ENCODE measurements around the gene TMEM18.
"Not testable (repeated sequence)": the region's sequence is repeated elsewhere in the genome, so short reads cannot be mapped to it uniquely, and the experiment has no call there.

Gene TMEM18

DNA sequence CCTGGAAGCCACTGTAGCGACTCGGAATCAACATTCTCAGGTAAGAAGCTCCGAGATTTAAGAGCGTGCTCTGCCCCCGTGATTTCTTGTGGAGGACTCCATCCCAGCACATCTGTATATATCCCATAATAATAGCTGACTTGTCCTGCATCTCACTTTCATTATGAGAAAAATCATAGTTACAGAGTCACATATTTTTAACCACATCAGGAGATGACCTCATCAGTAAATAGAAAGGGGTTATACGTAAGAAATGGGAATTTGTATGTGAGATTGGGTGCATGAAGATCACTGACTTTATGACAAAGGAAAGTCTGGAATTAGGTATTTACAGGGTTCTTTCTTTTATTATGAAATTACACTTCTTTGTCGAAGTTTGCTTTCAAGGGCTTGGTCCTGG is 16.4 kb upstream of the TMEM18 start:
- no peak for DNase-seq (ENCODE audit: low spot score)

DNA sequence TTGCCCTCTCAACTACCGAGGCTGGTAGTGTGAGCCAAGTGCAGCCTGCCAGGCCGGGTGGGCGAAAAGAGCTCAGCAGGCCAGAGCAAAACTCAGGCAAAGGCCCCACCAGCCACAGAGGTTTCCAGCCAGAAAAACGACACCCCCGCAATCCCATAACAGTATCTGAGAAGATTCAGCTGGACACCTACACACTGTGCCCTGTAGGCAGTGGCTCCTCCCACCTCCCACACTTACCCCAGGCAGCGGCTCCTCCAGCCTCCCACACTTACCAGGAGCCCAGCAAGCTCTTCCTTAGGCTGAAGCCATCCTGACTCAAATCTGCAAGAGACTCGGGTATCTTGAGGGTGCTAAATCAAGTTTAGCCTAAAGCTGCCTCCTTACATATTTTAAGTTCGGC is 15.6 kb upstream of the TMEM18 start:
- DNase-seq (ENCODE audit: low spot score), result no peak

DNA sequence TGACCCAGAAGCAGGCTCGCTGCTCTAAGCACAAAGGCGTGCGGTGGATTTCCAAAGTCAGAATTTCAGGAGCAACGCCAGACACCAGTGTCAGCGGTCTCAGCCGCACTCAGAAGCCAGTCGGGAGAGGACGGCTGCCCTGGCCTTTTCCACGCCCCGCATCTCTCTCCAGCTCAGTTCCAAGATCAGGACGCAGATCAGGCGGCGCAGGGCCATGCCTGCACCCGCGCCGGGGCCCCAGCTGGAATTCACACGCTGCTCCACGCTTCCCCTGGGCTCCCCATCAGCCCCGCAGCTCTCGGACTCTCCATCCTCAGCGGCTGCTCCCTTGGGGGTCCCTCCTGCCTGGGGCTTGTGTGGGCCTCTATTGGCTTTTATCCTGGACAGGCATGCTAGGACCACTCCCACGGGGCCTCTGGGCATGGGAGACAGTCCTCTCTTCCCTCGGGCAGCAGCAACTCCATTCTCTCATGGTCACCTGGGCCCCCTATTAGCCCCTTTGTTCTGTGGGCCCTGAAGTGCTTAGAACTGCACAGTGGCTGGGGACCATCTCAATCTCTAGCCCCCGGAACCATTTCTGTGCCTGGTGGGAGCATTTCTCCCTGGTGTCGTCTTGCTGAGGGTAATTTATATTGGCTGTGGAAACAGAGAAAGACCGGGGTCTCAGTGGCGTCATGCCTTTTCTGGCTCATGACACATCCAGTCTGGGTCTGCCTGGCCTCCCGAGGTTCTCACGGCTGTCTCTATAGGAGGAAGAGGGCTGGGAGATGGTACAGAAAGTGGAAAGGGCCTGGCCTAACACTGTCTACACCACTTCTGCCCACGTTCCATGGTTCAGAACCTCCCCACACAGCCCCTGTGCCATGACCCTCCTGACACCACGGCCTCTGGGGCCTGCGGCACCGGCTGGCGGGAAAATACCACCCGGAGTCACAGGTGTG is 14.9 kb upstream of the TMEM18 start:
- DNase-seq (ENCODE audit: low spot score), result no peak

DNA sequence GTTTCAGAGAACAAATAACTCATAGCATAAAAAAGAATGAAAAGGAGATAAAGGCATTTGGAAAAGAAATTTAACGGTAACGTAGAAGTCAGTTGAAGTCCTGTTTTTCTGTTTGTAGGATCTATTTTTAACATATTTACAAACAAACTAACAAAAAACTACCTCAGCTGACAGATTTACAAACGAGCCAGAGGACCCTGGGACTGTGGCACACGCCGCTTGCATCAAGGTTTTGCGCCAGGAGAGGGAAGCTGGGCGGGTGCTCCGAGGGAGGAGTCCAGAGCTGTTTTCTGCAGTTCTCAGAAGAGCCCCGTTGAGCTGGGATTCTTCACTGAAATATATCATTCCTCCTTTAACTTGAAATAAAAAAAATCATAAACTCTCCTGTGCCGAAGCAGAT is 13.6 kb upstream of the TMEM18 start:
- no peak for DNase-seq (ENCODE audit: low spot score)

DNA sequence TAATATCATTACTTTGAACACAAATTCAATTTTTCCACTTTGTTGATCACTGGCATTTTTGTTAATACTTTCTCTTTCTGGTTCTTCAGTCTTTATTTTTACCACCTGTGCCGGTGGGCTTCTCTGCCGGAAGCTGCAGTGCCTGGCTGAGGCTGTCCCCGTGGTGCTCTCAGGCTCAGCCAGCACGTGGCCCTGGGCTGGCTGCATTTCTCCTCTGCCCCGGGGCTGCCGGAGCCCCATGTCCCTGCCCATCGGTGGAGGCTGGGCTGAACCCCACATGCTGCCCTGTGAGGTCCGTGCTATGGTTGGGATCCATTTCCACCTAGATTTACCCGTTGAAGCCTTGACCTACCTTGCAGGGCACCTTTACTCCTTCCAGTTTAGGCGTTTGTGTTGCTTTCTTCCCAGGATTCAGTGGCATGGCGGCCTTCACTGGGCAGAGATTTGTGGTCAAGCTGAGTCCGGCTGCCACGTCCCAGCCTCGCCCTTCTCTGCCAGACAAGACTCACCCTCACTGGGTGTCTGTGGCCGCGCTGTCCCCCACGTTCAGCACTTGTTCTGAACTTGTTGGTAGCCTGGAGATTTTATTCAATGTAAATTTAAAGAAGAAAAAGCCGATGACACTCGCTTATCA is 12.8 kb upstream of the TMEM18 start:
- no peak for DNase-seq (ENCODE audit: low spot score)

DNA sequence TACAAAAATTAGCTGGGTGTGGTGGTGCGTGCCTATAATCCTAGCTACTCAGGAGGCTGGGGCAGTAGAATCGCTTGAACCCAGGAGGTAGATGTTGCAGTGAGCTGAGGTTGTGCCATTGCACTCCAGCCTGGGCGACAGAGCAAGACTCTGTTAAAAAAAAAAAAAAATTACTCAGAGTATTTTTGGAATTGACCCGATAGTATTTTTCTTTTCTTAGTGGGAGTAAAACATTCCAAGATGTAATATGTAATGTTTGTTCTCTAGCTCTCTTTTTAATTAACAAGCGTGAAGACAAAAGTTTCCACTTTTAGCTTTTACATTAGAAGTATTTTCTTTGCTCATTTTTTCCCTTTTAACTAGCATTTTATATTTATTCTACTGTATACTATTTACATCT is 12.0 kb upstream of the TMEM18 start:
- DNase-seq (ENCODE audit: low spot score), result no peak

DNA sequence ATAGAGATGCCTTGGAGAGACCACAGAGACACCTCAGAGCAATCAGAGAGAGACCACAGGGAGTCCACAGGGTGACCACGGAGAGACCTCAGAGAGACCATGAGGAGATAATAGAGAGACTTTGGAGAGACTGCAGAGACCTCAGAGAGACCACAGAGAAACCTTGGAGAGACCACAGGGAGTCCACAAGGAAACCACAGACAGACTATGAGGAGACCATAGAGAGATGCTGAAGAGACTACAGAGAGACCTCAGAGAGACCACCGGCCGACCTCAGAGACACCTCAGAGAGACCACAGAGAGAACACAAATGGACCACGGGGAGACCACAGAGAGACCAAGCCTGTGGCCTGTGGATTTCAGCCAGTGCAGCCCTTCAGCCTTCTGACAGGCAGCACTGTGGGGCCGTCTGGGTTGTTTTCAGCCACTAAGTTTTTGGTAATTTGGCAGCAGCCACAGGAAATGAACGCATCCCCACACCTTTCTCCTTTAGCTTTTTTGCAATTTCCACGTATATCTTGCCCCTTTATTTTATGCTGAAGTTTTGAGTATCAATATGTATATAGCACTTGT is 11.4 kb upstream of the TMEM18 start:
- no peak for DNase-seq (ENCODE audit: low spot score)

DNA sequence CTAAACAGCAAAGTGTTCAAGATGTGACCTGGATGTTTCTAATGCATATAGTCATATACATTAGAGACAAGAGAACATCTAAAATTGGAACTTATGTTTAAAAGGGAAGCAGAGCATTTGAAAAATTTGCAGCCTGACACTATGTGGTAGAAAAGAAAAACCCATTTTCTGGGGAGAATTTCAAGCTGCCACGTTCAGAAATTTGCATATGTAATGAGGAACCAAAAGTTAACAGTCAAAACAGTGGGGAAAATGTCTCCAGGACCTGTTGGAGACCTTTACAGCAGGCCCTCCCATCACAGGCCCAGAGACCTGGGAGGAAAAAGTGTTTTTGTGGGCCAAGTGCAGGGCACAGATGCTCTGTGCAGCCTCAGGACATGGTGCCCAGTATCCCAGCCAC is 8.2 kb upstream of the TMEM18 start:
- DNase-seq (ENCODE audit: low spot score), result no peak

DNA sequence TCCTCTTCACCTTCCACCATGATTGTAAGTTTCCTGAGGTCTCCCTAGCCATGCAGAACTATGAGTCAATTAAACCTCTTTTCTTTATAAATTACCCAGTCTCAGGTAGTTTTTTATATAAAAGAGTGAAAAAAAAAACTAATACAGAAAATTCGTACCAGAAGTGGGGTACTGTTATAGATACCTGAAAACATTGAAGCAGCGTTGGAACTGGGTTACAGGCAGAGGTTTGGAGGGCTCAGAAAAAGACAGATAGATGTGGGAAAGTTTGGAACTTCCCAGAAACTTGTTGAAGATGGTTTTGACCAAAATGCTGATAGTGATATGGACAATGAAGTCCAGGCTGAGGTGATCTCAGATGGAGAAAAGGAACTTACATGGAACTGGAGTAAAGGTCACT is 7.7 kb upstream of the TMEM18 start:
- DNase-seq (ENCODE audit: low spot score), result not testable (repeated sequence)

DNA sequence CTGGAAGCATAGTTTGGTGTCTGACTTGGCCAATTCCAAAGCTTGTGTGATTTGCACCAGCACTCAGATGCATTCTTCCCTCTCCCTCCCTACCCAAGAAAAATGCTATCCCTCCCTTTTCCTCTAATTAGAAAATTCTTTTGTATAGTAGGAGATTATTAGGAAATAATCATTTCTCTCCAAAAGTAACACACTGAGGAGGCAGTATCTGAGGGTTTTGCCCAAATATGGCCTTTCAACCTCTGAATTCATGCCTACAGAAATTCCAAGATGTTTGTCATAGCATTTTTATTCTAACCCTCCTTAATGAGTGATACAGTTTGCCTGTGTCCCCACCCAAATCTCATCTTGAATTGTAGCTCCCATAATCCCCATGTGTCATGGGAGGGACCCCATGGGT is 5.0 kb upstream of the TMEM18 start:
- no peak for DNase-seq (ENCODE audit: low spot score)

DNA sequence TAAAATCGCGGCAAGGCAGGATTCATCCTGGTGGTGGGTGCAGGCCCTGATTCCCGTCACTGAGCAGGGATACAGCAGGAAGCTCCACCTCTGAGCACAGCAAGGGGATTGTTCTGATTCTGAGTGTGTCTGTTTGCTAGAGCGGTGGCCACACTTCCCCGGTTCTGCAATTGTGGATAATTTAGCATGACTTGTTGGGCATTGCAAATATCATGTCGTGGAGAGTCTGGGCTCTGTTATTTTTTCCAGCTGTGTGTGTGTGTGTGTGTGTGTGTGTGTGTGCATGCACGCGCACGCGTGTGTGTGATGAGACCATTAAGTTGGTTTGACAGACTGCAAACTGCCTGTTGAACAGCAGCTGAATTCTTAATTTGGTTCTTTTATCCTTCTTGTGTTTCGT is 4.1 kb upstream of the TMEM18 start:
- no peak for DNase-seq (ENCODE audit: low spot score)

DNA sequence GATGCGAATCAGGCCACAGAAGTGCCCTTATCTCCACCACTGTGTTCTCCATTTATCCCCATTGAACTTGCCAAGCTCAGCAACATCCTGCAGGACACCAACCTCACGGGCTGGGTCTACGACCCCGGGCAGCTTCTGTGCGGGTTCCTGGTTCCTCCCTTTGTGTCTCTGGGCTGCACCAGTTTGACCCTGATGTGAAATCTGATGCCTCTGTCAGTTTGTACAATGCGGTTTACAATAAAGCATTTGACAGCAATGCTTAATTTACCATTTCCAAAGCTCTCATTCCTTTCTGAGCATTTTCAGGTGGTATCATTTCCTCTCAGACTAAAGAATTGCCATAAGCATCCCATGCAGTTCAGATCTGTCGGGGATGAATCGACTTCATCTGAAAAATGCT is 3.3 kb upstream of the TMEM18 start:
- DNase-seq (ENCODE audit: low spot score), result no peak

DNA sequence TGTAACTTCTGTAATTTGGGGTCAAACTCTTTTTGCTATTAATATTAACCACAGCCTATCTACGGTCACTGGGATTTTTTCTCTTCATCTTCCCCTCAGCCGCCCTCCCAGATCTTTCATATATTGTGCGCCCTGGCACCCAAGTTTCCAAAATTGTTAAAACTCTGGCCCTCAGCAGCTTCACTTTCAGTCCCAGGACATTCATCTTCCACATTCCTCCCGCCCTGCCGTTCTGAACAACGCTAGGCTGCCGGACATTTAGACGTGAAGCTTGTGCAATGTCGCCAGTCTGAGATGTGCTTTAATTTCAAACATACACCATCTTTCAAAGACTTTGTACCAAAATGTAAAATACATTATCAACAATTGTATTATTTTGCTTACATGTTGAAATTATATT is 1.8 kb upstream of the TMEM18 start:
- no peak for DNase-seq (ENCODE audit: low spot score)

DNA sequence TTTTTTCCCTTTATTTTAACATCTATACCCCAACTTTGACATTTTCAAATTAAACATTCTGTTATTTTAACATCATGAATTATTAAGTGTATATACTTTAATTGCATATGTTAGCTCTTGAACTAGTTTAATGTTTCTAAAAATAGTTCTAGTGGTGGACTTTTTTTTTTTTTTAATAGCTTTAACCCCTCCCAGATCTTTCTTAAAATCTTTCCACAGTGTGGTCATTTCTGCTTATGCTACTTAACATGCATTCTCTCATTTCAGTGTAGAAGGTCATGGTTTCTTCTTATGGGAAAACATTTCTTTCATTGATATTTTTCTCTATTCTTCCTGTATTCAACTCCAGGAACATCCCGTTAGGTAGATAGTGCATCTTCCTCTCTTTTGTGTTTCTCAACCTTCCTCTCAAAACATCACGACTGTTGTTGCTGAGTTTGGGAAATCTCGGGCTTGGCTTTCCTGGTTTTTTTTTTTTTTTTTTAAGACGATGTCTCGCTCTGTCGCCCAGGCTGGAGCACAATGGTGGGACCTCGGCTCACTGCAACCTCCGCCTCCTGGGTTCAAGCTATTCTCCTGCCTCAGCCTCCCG is 849 bp upstream of the TMEM18 start:
- peak; percentile 1 for DNase-seq (ENCODE audit: low spot score)

DNA sequence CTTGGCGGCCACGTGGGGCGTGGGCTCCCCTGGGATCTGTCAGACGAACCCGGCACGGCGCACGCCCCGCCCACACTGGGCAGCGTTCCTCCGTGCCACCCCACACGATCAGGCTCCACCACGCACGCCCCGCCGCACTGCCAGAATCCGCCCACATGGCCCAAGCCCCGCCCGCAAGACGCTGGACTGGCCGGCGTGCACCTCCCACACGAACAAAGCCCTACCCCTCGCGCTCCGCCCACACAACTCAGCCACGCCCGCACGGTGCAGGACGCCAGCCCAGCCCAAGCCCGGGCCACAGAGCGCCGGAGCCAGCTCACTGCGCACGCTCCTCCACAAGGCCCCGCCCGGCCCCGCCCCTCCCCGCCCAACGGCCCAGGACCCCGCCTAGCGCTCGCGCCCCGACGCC is 555 bp downstream of the TMEM18 start:
- DNase-seq (ENCODE audit: low spot score), result peak; percentile 98

DNA sequence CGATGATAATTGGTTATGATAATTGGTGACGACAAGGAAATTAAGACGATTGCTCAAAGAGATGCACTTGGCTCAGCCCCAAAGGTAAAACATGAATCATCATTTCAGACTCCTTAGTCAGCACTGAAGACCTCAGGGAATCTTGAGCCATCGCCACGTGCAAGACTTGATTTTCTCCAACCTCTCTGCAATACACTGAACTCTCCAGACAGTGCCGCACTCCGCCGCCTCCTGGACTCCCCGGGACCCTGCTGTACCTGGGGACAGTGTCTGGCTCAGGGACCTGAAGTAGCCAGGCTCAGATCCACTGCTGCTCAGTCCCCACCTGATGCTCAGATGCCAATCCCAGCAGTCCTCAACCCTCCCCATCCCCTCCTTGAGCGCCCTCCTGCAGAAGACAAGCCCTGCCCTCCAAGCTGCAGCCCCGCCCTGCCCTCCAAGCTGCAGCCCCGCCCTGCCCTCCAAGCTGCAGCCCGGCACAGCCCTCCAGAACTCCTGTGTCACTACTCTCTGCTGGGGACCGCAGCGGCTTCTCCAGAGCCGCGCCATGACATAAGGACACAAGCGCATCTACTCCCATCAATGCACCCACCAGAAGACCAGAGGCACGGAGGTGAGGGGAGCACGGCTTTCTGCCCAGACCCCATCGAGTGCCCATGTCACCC is 1.1 kb downstream of the TMEM18 start:
- peak; percentile 60 for DNase-seq (ENCODE audit: low spot score)

DNA sequence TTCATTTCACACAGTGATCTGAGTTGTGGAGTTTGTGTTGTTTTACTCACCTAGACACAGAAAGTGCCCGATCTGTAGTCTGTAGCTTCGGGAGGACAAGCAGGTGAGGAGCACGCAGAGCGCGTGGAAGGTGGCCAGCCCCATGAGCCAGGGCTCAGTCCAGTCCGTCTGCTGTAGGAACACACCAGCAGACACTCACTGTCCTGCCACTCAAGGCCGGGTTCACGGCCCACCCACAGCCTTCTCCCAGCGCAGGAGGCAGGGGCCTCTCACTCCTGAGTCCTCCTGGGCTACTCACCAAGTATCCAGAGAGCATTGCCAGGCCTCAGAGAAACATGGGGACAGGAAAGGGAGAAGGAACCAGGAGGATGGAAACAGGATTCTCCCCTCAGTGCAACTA is 1.7 kb downstream of the TMEM18 start:
- peak; percentile 35 for DNase-seq (ENCODE audit: low spot score)

DNA sequence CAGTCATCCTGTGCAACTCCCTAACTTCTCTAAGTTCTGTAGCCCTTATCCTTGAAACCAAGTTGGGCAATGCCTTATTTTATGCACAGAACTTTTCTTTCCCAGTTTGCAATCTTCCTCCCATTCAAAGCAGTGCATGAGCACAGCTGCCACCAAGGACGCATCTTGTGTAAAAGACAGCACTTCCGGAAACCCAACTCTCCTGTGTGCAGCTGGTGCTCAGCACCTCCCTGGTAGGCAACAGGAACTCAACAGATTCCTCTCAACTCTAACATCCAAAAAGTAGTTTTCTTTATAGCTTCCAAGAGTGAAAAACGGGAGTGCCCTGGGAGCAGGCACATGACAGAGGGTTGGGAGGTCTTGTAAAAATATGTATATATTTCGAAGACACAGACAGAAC is 2.2 kb downstream of the TMEM18 start:
- DNase-seq (ENCODE audit: low spot score), result no peak

DNA sequence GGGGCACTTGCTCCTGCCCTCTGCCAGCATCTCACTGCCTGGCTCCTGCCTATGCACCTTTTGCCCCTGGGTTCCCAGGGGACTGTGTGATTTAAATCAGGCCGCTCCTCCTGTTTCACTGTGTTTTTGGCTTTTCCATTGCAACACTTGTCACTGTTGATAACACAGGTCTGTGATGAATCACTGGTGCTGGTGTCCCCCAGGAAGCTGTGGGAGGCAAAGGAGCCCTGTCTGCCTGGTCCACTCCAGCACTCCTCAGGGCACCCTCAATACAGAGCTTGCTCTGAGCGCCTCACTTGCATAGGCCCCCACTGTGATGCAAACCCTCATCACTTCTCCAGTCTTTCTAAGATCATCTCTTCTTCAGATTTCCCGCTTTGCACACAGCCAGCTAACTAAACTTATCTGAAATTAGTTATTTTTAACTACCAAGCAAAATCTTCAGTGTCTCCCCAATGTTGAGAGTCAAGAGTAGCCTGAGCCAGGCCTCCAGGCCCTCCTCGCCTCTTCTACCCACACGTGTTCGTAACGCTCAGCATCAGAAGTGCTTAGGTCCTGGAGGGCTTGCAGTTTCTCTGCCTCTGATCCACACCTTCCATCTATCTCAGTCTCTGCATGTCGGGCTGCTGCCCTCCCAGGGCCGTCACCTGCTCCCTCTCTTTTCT is 2.8 kb downstream of the TMEM18 start:
- DNase-seq (ENCODE audit: low spot score), result no peak

DNA sequence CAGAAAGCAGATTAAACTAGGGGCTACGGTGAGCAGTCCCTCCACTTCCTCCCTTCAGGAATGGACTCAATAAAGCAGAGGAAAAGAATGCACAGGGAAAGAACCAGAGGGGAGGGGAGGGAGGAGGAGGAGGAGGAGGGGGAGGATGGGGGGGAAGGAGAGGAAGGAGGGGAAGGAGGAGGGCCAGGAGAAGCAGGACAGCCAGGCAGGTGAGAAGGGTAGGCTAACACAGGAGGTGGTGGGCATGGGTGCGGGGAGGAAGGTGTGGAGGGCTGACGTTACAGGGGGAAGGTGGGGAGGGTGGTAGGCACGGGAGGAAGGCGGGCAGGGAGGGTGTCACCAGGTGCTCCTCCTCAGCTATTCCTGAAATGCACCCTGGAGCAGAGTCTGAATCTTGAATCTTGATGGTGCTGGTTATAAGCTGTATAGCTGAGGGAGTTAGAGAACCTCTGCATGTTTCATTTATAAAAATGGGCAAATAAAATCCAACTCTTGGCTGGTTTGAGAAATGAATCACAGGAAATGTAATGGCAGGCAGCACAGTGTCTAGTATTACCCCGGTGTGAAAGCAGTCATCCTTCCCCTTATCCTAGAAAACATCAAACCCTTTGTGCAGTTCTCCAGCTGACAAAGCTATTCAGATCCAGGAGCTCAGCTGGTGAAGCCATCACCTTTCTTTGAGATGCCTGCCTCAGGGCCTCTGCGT is 3.4 kb downstream of the TMEM18 start:
- no peak for DNase-seq (ENCODE audit: low spot score)

DNA sequence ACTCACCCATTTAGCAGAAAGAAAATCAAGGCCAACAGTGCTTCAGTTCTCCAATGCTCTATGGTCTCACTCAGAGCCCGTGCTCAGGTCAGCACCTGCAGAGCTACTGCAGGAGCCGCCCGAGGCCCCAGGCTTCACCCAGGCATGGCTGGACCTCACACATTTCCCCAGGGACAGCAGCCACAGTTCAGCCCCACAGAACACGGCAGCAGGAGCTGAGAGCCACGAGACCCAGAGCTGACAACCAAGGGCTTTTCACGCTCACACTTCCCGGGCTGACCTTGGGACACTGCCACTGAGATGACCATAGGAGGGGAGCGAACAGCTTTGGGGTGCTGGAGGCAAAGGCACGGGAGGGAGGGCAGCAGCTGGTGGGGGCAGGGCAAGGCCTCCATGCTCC is 4.2 kb downstream of the TMEM18 start:
- DNase-seq (ENCODE audit: low spot score), result no peak
